ENCODE data around the gene VWCE.

DNA sequence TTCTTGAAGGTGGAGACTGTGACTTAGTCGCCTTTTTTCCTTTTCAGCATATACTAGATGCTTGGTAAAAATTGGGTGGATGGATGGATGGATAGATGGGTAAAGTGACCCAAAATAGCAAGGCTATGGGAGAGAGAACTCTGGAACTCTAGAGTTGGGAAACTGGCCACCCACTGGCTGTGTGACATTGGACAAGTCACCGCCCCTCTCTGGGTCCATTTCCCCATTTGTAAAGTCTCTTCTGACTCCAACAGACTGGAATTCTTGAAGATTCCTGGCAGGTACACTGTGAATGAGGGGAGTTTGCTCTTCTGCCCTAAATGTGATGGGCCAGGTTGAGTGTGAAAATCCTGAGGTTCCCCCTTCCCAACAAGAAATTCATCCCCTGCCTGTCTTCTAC lies 45.9 kb upstream of the VWCE start:
- TF ChIP-seq EZH2 (IDR thresholded peaks at IDR 0.05; ENCODE audit: insufficient read depth, poor library complexity, severe bottlenecking) (no peak), EZH2phosphoT487 (IDR thresholded peaks at IDR 0.05; ENCODE audit: insufficient read depth, low read depth) (no peak)

Measured in GM23248 (cell line).